ENCODE measurements around the gene GOPC.

The GOPC gene

DNA sequence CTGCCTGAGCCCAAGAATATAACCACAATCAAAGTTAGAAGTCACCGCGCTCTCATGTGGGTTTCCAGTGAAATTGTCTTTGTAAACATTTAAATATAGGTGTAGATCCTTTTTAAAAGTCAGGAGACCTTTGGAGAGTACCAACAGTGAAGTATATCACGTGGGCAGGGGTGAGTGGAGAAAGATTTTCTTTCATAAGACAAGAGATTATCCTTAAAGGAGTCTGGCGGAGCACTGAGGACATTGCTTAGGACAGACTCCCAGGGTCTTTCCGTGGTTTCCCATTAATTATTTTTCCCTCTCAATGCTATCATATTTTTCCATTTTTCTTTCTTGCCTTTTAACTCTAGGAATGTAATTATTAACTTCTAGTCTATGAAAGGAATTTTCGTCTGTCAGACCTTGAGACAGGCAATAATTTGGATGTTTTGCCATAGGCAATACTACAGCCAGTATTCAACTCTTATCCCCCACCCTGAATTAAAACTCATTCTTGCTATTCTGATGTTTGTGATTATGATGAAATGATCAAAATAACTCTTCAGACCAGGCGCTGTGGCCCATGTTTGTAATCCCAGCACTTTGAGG is 88.4 kb downstream of the GOPC start:
- no peak for DNase-seq

DNA sequence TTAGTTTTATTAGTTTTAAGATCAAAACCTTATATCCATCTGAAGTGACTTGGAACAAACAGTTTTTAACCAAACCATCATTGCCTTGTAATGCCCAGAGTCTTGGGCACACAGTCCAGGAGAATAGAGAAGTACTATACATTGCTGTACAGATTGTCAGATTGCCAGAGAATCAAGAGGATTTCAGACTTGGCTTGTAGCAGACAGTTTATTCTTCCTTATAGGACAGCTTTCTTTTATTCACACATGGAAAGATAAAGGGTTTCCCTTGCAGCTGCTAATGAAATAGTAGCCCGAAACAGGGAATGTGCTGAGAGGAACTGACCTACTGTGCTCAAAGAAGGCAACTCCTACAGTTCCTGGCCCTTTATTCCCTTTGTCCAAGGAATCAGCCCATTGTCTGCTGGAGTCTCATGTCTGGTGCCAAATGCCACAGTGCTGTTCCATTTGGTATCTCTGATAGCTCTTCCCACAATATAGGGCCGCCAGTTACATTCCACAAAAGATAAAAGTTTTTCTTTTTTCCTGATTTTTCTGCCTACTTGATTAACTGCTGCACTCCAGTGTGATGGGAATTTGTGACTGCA is 89.2 kb downstream of the GOPC start:
- no peak for DNase-seq

DNA sequence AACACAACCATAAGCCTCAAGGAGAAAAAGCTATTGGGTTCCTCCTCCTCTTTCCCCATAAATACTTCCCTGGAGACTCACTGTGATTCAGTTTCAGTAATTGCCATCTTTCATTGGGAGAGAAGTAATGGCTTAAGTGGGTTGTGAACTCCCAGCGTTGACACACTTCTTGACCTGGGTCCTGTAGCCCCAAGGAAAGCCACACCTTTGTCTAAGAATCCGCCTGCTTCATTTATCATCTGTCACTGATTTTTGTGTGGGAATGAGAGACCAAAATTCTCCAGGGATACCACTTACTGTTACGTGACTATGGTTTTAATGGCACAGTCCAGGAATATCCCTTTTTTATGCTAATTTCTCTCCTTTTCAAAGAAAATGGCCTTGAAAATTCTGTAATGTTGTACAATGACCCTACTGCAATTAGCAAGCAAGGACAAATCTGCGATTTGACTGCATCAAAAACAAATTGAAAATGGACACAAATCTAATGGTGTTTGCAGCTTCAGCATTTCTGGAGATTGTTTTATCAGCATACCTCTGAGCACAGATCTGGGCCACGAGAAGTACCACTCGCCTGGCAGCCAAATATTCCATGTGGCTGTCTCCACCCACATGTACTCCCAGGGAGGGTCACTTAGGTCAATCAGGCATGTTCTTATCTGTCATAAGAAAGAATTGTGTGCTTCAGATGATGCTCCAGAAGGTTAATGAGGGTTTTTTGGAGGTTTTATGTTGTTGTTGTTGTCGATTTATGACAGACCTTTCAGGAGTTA is 90.1 kb downstream of the GOPC start:
- DNase-seq, result no peak
